ENCODE measurements around the gene DNAJC16. TPM values are rescaled to one million over a fixed set of nuclear protein-coding genes. Genes with fewer than 3 reads are reported as not detected.

DNAJC16 gene
- total RNA-seq, 1 donor from 2014 or later: 23.6 TPM

DNA sequence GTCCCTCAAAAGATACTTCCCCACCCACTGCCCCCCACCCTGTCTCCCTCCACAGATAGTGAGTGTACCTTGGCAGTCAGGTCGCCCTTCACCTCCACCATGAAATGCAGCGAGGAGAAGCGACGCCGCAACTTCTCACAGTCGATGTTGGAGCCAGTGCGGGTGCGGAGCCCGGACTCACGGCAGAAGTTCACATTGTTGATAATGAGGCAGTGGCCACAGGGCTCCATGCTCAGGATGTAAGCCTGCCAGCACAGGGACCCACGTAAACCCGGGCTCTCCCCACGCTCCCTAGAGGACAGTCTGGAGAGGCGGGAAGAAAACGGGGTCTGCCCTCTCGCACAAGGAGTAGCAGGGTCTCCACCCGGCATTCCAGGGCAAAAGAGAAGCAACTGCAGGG is 19.8 kb upstream of the DNAJC16 start:
- no peaks in the 10 kb centered on the region for H3K9me3 Mint-ChIP-seq
- H3K27me3 Mint-ChIP-seq (ENCODE audit: low read depth): no peaks in the 10 kb centered on the region
- no peaks in the 10 kb centered on the region for H3K36me3 Mint-ChIP-seq (ENCODE audit: low read depth)
- H3K4me3 Mint-ChIP-seq: no peak overlapping the region
- no peaks in the 10 kb centered on the region for H3K4me1 Mint-ChIP-seq
- no peak overlapping the region for H3K27ac Mint-ChIP-seq (ENCODE audit: unreplicated experiment)
- TF ChIP-seq CTCF (conservative IDR thresholded peaks at IDR 0.05): no peak
- DNase-seq (ENCODE audit: low read depth, low spot score): no peak

- Mint-ChIP-seq H3K27ac (ENCODE audit: unreplicated experiment) (peak overlapping the region; percentile 19), H3K9me3 (no peaks in the 10 kb centered on the region), H3K27me3 (ENCODE audit: low read depth) (no peaks in the 10 kb centered on the region), H3K4me1 (no peaks in the 10 kb centered on the region), H3K36me3 (ENCODE audit: low read depth) (peaks cover 4% of the 10 kb centered on the region), H3K4me3 (no peak overlapping the region)
- no peak for DNase-seq (ENCODE audit: low read depth, low spot score)
- TF ChIP-seq CTCF (conservative IDR thresholded peaks at IDR 0.05): no peak
Observed at GRCh38 chr1:15507278-15507677, 19.4 kb upstream of the DNAJC16 start.

DNA sequence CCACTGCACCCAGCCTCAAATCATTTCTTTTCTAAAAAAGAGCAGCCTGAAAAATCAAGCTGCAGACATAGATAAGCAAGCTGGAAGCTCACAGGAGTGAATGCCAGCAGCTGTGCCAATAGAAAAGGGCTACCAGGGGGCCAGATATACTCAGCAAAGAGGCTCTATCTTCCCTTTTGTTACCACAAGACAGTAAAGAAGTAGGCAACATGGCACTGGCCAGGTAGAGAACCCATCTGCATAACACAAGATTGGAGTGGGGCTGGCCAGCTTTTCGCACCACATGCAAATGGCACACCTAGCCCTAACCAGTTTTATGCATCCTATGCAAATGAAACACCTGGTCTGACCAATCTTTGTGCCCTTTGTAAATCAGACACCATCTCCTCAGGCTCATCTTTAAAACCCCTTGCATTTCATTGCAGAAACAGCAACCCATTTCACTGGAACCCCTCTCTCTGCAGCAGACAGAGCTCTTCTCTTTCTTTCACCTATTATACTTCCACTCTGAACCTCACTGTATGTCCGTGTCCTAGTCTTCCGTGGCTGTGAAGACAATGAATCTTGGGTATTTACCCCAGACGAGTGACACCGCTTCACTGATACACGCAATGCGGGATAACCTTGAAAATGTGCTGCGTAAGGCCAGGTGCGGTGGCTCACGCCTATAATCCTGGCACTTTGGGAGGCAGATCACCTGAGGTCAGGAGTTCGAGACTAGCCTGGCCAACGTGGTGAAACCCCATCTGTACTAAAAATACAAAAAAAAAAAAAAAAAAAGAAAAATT is 17.8 kb upstream of the DNAJC16 start:
- no peak overlapping the region for H3K4me3 Mint-ChIP-seq
- no peaks in the 10 kb centered on the region for H3K9me3 Mint-ChIP-seq
- no peak overlapping the region for H3K27ac Mint-ChIP-seq (ENCODE audit: unreplicated experiment)
- DNase-seq (ENCODE audit: low read depth, low spot score): no peak
- H3K27me3 Mint-ChIP-seq (ENCODE audit: low read depth): no peaks in the 10 kb centered on the region
- TF ChIP-seq CTCF (conservative IDR thresholded peaks at IDR 0.05): no peak
- peaks cover 5% of the 10 kb centered on the region for H3K36me3 Mint-ChIP-seq (ENCODE audit: low read depth)
- peaks cover 1% of the 10 kb centered on the region for H3K4me1 Mint-ChIP-seq

GRCh38 chr1:15509586-15509985 is 17.1 kb upstream of the DNAJC16 start:
- no peak overlapping the region for H3K27ac Mint-ChIP-seq (ENCODE audit: unreplicated experiment)
- no peaks in the 10 kb centered on the region for H3K9me3 Mint-ChIP-seq
- H3K4me3 Mint-ChIP-seq: no peak overlapping the region
- DNase-seq (ENCODE audit: low read depth, low spot score): no peak
- H3K4me1 Mint-ChIP-seq: peaks cover 3% of the 10 kb centered on the region
- no peaks in the 10 kb centered on the region for H3K27me3 Mint-ChIP-seq (ENCODE audit: low read depth)
- H3K36me3 Mint-ChIP-seq (ENCODE audit: low read depth): peaks cover 5% of the 10 kb centered on the region
- no peak for TF ChIP-seq CTCF (conservative IDR thresholded peaks at IDR 0.05)

DNA sequence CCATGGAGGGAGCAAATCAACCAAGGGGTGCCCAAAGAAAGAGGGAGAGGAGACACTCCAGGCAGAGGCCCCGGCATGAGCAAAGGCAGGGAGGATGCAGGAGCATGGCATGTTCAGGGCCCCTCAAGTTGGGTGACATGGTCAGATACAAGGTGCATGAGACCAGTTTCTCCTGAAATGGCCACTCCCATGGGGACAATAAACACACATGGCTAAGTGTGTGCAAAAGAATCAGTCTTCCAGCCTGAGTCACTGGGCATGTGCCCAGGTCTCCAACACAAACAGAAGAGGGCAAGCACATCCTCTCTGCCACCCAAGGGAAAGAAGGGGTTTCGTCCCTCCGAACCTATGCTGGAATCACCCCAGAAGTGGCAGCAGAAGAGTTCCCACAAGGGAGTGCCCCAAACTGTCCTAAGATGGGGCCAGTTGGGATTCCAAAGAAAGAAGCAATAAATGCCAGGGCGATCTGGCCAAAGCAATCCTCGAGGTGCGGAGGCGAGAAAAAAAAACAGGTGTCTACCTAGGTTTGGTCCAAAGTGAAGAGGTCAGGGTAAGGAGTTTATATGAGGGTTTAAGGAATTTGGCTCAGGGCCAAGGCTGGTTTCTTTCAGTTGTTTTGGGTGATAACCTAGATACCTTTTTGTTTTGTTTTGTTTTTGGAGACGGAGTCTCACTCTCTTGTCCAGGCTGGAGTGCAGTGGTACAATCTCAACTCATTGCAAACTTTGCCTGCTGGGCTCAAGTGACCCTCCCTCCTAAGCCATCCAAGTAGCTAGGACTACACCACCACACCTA is 15.8 kb upstream of the DNAJC16 start:
- Mint-ChIP-seq H3K4me3 (no peak overlapping the region), H3K9me3 (no peaks in the 10 kb centered on the region), H3K36me3 (ENCODE audit: low read depth) (peaks cover 5% of the 10 kb centered on the region), H3K4me1 (peaks cover 7% of the 10 kb centered on the region), H3K27me3 (ENCODE audit: low read depth) (no peaks in the 10 kb centered on the region), H3K27ac (ENCODE audit: unreplicated experiment) (no peak overlapping the region)
- DNase-seq (ENCODE audit: low read depth, low spot score): no peak
- TF ChIP-seq CTCF (conservative IDR thresholded peaks at IDR 0.05): no peak

All from neural crest cell (in vitro differentiated cells).